GM18907 (cell line): ENCODE data around the gene FBXO11.
"Not testable (repeated sequence)": the region's sequence is repeated elsewhere in the genome, so short reads cannot be mapped to it uniquely, and the experiment has no call there.

Source experiments
- ATAC-seq: cut with Tn5 transposase; IDR thresholded peaks from one replicate; pipeline ENCODE4 v1.9.1; 2021; ENCODE audit warnings: mild to moderate bottlenecking, moderate library complexity; ENCODE audit not compliant: unreplicated experiment

Gene FBXO11

DNA sequence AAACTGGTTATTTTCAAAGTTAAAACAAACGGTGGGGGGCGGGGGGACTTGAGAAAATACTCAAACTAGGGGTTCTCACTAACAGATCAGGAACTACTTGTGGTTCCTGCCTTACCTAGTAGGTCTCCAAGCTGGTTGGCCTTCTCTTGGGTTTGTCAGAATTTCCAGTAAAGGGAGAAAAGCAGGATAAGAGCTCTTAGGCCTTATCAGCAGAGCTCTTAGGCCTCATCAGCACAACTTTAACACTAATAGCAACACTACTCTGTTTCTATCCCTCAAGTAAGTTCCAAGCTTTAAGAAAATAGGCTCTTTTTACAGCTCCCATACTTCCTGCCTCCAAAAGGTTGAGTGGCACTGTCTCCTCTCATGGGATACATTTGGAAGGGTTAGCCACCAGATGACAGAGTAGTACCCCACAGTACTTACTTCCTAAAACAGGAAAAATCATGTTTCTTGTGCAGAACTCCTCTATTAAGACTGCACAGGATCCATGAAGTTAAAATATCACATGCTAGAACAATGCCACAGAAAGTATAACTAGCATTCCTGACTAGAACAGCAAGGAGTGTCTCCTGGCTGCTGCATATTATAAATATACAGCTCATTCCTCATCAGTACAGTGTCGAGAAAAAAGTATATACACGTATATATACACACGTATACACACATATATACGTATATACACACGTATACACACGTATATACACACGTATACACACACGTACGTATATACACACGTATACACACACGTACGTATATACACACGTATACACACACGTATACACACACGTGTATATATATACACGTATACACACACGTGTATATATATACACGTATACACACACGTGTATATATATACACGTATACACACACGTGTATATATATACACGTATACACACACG lies 6.1 kb downstream of the FBXO11 start:
- ATAC-seq: no peak

DNA sequence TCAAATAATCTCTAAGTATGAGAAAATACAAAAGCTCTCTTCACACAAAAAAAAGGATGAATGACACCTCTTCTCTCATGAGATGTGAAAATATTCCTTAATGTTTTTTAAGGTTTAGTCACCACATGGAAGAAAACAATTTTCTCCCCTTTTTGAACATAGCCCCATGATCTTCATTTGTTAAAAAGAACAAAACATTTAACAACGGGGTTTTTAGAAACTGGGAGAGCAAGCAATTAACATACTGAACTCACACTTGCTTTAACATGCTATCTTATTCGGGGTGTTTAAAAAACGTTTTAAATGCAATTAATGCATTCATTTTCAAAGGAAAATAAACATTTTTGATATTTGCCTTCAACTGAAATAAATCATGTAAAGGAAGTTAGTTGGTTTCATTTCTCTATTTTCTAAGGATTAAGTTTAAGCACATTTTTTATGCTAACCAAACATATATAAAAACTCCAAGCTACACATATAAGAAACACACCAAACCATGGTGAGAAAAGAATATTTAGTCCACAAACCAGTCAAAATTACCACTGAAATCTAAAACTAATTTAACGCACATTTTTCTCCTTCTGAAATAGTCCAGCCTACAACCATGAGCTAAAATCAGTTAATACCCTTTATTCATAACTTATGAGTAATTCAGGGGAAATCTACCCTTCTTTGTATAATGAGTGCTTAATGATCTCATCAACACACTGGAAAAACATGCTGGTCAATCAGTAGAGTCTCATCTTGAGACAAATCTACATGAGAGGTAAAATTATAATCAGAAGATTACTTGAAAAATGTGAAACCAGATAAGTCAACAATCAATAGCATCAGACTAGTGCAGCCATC lies 8.2 kb downstream of the FBXO11 start:
- peak; percentile 67 for ATAC-seq

DNA sequence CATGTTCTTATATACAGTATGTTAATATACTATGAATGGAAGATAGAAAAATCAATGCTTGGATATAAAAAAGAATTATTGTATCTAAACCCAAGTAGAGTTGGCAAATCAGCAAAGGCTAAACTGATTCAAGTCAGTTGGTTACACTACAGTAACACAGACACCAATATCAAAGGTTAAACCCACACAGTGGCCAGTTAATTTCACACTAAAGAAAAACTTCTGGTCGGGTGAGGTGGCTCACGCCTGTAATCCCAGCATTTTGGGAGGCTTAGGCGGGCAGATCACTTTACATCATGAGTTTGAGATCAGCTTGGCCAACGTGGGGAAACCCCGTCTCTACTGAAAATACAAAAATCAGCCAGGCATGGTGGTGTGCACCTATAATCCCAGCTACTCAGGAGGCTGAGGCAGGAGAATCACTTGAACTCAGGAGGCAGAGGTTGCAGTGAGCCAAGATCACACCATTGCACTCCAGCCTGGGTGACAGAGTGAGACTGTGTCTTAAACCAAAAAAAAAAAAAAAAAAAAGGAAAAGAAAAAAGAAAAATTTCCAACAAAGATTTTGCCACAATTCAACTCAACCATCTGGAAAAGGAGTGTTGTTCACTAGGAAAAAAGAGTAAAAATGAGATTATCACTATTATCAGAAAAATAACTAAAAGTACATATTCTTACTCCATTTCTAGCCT lies 9.0 kb downstream of the FBXO11 start:
- ATAC-seq: not testable (repeated sequence)

DNA sequence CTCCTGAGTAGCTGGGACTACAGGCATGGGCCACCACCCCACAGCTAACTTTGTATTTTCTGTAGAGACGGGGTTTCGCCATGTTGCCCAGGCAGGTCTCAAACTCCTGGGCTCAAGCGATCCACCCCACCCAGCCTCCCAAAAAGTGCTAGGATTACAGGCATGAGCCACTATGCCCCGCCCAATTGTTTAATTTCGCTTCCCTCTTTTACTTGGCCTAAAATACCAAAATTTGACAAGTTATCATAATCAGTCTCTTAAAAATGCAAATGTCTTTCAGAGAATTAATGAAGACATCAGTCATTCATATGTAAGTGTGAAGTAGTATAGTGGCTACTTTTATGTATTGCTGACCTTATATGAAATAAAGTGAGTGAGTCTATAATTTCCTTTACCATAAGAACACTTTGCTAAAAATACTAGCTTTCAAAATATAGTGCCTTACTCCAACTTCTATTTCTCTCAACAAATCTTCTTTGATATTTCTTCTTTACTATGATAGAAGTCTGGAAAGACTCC lies 9.8 kb downstream of the FBXO11 start:
- no peak for ATAC-seq

DNA sequence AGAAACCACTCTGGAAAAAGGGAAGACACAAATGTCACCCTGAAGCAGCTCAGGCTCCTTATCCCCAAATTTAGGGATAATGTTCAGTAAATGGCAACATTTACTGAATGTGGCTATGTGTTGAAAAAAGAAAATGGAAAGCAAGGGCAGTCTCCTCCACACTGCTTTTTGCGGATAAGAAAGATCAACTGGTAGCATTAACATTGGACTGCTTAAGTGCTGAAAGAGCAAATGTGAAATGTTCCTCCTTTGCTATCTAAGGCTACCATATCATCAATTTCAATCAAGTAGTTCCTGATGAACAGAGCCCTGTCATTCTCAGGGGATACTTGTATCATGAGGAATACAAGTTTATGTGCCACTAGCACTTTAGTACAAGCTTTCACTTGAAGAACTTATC lies 12.5 kb downstream of the FBXO11 start:
- no peak for ATAC-seq

DNA sequence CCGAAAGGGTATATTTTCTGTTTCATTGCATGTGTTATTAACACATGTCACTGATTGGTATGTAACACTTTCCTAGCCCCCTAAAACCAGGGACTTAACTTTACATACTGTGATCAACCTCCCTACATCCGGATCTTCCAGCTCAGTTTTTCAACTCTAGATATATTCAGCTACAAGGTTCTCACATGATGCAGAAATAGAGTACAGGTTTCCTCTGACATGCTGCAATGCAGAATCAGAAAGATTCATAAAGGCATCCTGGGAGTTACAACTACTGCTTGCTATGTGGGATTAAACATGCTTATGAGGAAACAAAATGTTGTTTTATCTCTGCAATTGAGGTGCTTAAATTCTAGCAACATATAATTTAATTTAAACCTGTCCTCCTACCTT lies 14.0 kb downstream of the FBXO11 start:
- ATAC-seq: no peak

DNA sequence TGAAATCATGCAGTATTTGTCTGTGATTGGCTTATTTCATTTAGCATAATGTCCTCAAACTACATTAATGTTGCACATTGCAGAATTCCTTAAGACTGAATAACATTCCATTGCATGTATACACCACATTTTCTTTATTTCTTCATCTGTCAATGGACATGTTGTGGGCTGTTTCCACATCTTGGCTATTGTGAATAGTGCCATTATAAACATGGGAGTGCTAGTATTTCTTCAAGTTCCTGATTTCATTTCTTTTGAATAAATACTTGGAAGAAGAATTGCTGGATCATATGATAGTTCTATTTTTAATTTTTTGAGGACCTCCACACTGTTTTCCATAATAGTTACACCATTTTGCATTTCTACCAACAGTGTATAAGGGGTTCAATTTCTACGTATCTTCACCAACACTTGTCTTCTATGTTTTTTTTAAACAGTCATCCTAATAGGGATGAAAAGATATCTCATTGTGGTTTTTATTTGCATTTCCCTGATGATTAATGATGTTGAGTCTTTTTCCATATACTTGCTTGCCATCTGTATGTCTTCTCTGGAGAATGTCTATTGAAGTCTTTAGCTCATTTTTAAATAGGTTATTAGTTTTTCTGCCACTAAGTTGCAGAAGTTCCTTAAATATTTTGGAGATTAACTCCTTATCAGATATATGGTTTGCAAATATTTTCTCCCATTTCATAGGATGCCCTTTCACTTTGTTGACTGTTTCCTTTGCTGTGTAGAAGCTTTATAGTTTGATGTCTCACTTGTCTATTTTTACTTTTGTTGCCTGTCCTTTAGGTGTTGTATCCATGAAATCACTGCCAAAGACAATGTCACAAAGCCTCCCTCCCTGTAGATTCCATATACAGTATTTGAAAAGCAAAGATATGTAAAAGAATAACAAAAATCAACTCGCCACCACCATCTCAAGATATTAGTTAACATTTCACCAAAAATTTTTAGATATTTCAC lies 14.6 kb downstream of the FBXO11 start:
- no peak for ATAC-seq

DNA sequence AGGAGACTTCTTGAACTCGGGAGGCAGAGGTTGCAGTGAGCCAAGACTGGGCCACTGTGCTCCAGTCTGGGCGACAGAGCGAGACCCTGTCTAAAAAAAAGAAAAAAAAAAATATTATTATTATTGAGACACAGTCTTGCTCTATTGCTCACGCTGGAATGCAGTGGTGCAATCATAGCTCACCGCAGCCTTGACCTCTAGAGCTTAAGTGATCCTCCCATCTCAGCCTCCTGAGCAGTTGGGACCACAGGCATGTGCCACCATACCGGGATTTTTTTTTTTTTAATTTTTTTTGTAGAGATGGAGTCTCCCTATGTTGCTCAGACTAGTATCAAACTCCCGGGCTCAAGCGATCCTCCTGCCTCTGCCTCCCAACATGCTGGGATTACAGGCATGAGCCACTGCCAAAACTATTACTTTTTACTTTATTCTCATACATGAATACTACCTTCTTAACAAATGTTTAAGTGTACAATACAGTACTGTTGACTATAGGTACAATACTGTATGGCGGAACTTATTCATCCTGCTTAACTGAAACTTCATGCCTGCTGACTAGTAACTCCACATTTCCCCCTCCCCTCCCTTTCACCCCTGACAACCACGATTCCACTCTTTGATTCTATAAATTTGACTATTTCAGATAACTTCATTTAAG lies 15.5 kb downstream of the FBXO11 start:
- no peak for ATAC-seq

DNA sequence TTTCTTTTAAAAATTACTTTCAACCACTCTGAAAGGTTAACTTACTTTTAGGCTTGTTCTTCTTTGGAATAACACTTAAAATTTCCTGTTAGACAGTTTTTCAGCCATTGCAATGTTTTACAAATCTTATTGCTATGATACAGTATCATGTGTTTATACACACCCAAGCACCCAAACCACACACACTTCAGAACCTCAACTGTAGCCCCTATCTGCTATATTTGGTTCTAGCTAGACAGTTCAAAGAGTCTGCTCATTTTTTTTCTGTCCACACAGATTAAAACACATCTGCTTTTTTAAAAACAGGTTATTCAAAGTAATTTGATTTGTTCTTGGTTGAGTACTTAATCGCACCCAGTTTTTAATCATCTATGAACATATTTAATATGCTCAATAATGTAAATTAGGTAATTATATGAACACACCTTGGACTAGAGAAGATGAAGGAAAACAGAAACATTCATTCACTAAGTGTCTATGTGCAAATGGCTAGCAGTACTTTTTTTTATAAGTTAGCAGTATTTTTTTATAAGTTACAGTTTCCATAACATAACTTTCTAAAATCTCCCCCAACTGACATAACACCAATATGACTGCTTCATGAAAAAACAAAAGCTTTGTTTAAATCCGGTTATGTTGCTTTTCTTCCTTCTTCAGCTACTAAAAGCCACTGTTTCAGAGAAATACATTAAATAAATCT lies 17.6 kb downstream of the FBXO11 start:
- no peak for ATAC-seq

DNA sequence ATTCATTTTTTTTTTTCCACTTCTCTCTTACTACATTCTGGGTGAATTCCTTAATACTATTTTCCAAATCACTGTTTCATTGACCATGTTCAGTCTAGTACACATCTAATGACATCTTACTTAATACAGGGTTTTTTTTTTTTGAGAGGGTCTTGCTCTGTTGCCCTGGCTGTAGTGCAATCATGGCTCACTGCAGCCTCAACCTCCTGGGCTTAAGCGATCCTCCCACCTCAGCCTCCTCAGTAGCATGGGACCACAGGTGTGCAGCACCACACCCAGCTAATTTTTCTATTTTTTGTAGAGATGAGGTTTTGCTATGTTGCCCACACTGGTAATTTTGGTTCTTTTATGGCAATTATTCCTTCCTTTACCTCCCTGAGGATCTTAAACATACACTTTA lies 29.4 kb downstream of the FBXO11 start:
- ATAC-seq: no peak

DNA sequence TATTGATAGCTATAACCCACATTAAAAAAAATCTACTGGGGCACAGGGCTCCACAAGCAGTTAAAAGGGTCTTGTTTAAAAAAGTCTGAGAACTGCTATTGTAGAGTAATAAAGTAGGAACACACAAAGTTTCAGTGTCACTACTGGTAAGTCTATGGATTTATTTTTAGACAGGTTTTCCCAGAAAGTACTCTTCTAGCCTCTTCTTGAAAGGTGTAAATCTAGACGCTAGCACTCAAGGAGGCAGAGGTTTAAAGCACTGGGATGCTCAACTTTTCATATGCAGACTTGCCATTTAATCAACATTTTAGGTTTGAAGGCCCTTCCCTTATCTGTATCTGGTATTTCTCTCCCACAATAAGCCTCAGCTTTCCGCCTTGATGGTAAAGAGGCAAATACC lies 33.4 kb downstream of the FBXO11 start:
- ATAC-seq: no peak

DNA sequence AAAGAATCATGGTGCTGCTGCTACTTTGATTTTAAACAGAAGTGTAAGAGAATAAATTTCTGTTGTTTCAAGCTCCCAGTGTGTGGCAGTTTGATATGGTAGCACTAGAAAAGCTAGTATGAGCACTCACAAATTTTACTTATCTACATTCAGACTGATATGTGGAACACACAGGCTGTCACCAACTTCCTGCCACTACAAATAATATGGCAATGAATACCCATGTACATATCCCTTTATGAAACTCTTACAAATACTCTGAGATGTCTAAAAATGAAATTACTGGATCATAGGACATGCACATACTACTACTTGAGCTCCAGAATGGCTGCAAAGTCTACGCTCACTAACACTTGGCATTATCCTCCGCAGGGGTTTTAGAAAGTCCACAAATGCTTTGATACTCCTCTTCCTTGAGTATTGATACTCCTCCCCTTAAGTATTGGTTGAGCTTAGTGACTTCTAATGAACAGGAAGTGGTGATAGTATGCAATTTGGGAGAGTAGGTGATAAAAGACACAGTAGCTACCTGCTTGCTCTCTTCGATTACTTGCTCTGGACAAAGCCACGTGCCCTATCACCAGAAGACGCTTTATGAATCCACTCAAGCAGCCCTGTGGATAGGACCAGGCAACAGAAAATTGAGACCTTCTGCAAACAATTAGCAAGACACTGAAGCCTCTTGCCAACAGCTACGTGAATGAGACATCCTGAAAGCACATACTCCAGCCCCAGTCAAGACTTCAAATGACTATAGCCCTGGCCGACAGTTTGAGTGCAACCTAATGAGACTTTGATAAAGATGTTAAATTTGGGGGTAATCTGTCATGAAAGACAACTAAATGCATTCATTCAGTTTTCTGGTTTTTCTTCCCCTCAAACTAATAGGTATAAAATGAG lies 35.4 kb downstream of the FBXO11 start:
- ATAC-seq: no peak

DNA sequence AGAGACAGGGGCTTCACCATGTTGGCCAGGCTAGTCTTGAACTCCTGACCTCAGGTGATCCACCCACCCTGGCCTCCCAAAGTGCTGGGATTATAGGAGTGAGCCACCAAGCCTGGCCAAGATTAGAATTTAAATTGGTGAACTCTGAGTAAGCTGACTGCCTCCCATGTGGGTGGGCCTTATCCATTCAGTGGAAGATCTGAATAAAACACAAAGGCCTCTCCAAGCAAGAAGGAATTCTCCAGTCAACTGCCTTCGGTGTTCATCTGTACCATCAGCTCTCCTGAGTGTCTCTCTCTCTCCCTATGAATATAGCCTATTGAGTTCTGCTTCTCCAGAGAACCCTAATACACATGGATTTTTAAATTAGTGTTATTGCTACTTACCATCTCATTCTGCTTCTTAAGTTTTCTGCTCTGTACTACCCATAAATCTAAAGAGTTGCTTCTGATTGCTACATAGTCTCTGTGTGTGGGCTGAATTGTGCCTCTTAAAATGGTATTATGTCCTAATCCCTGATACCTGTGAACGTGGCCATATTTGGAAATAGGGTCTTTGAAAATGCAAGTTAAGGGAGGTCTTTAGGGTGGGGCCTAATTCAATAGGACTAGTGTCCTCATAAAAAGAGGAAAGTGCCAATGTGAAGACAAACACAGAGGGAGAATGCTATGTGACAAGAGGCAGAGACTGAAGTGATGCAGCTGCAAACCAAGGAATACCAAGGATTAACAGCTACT lies 36.3 kb downstream of the FBXO11 start:
- no peak for ATAC-seq

DNA sequence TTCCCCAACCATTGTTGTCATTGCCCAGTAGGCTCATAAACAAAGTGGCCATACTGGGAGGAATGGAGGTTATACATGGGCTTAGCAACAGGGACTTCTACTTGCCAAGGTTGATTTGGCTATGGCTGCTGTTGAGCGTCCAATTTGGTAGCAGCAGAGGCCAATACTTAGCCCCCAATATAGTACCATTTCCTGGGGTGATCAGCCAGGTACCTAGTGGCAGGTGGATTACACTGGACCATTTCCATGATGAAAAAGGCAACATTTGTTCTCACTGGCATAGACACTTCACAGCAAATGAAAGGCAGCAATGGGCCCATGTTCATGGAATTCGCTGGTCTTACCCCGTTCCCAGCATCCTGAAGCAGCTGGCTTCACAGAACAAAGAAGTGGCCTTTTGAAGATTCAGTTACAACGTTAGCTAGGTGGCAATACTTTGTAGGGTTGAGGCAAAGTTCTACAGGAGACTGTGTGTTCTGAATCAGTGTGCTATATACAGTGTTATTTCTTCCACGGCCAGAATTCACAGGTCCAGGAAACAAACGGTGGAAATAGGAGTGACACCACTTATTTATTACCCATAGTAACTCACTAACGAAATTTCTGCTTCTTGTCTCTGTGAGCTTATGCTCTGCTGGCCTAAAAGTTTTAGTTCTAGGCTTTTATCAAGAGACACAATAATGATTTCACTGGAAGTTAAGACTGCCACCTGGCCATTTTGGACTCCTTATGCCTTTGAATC lies 37.5 kb downstream of the FBXO11 start:
- no peak for ATAC-seq

DNA sequence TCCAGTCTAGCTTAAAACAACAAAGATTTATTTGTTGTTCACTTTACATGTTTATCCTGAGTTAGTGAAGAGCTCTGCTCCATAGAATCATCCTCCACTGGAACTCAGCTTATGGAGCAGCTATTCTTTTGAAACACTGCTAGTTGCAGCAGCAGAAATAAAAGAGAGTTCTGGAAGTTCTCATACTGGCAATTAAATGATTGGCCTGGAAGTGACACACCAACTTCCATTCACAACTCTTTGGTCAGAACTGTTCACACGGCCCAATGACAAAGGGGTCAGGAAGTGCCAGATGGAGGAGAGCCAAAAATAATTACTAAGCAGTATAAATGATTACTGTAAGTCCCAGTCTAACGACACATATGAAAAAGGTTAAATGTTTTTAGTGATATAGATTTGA lies 39.1 kb downstream of the FBXO11 start:
- ATAC-seq: no peak

DNA sequence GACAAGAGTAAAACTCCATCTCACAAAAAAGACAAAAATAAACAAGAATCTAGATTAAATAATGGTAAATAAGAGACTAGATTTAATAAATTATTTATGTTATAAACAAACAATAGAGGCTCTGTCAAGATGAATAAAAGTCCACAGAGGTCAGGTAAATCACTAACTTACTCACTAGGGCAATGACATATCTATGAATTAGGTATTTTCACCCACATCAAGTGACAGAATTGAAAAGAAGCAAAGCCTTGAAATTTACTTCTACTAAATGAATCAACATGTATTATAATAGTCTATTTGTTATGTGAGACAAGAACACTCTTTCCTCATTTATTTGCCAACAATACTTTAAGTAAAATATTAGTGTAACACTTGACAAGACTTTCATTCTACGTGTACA lies 41.7 kb downstream of the FBXO11 start:
- no peak for ATAC-seq

DNA sequence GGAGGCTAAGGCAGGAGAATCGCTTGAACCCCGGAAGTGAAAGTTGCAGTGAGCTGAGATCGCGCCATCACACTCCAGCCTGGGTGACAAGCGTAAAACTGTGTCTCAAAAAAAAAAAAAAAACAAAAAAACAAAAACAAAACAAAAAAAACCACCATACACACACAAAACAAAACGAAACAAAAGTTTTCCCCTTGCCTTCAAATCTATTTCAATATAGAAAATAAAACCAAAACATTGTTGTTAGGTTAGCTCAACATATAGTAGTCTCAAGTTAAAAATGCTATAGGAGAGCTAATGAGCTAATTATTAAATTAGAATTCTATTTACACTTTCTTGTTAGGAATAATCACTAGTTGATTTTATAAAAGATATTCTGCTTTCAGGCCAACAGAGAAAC lies 43.3 kb downstream of the FBXO11 start:
- ATAC-seq: no peak
